ENCODE measurements around the gene HYPK. TPM values are rescaled to one million over a fixed set of nuclear protein-coding genes. Genes with fewer than 3 reads are reported as not detected.

Gene HYPK
- total RNA-seq, 1 donor from 2014 or later, result 20.0 TPM

GRCh38 chr15:43771816-43772215 lies 28.6 kb upstream of the HYPK start:
- Mint-ChIP-seq H3K36me3 (ENCODE audit: insufficient read depth) (peaks cover 38% of the 10 kb centered on the region), H3K27me3 (no peaks in the 10 kb centered on the region), H3K4me3 (ENCODE audit: low read depth) (no peak overlapping the region), H3K4me1 (ENCODE audit: low read depth) (peaks cover 2% of the 10 kb centered on the region), H3K27ac (no peak overlapping the region), H3K9me3 (ENCODE audit: low read depth) (no peaks in the 10 kb centered on the region)
- DNase-seq (ENCODE audit: low spot score, unreplicated experiment), result no peak
- TF ChIP-seq CTCF (IDR thresholded peaks at IDR 0.05; ENCODE audit: unreplicated experiment), result no peak

GRCh38 chr15:43772624-43773023 lies 27.8 kb upstream of the HYPK start:
- Mint-ChIP-seq H3K27ac (no peak overlapping the region), H3K4me3 (ENCODE audit: low read depth) (no peak overlapping the region)

DNA sequence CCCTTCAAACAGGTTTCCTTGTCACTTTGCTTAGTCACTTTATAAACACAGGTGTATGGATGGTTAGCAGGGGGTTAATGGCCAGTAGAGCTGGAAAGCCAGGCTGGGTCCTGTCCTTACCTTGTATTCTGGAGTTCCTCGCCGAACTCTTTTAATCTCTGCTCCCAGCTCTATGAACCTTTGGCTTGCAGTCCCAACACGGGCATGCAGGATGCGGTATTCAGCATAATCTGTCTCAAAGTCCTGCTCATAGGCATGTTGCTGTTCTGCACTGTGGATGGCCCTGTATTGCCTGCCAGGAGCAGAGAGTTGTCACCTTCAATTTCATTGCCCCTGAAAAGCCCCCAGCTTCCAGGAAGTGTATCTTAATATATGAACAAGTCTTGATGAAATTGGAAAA lies 26.3 kb upstream of the HYPK start:
- Mint-ChIP-seq H3K27me3 (peaks cover 3% of the 10 kb centered on the region), H3K4me1 (ENCODE audit: low read depth) (peaks cover 2% of the 10 kb centered on the region), H3K4me3 (ENCODE audit: low read depth) (no peak overlapping the region), H3K36me3 (ENCODE audit: insufficient read depth) (peaks cover 28% of the 10 kb centered on the region), H3K27ac (no peak overlapping the region), H3K9me3 (ENCODE audit: low read depth) (no peaks in the 10 kb centered on the region)
- no peak for DNase-seq (ENCODE audit: low spot score, unreplicated experiment)
- no peak for TF ChIP-seq CTCF (IDR thresholded peaks at IDR 0.05; ENCODE audit: unreplicated experiment)

More at GRCh38 chr15:43772624-43773023, 27.8 kb upstream of the HYPK start:
- DNase-seq (ENCODE audit: low spot score, unreplicated experiment), result no peak
- peaks cover 2% of the 10 kb centered on the region for H3K4me1 Mint-ChIP-seq (ENCODE audit: low read depth)
- H3K9me3 Mint-ChIP-seq (ENCODE audit: low read depth), result no peaks in the 10 kb centered on the region
- TF ChIP-seq CTCF (IDR thresholded peaks at IDR 0.05; ENCODE audit: unreplicated experiment), result no peak
- H3K27me3 Mint-ChIP-seq, result no peaks in the 10 kb centered on the region
- H3K36me3 Mint-ChIP-seq (ENCODE audit: insufficient read depth), result peaks cover 38% of the 10 kb centered on the region

GRCh38 chr15:43775411-43775965 lies 24.9 kb upstream of the HYPK start:
- Mint-ChIP-seq H3K36me3 (ENCODE audit: insufficient read depth) (peaks cover 18% of the 10 kb centered on the region), H3K4me3 (ENCODE audit: low read depth) (peak overlapping the region; percentile 77), H3K9me3 (ENCODE audit: low read depth) (no peaks in the 10 kb centered on the region), H3K27ac (no peak overlapping the region), H3K4me1 (ENCODE audit: low read depth) (peaks cover 2% of the 10 kb centered on the region), H3K27me3 (peaks cover 6% of the 10 kb centered on the region)
- no peak for DNase-seq (ENCODE audit: low spot score, unreplicated experiment)
- TF ChIP-seq CTCF (IDR thresholded peaks at IDR 0.05; ENCODE audit: unreplicated experiment), result peak; percentile 51

DNA sequence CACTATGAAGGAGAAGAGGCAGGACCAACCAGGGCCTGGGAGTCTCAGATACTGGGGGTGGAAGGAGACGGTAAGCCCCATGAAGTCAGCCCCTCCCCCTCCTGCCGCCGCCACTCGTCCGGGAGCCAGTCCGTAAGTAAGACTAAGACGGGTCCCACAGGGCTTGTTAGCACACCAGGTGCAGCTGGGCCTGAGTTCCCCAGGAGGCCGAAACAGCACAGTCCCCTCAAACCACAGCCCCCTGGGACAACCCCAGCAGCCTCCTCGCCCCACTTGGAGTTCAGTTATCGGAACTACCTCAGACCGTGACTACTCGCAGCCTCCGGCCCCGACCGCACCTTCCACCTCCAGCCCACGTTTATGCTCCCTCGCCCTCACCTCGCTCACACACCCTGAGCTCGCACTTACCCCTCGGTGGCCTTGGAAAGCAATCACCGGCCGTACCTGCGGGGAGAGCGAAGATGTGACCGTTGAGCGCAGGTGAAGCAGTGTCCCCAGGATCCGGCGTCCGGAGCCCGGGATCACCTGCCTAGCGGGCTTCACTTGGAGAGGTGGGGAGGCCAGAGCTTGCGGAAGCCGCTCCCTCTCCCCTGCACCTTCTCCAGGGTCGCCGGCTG lies 24.2 kb upstream of the HYPK start:
- Mint-ChIP-seq H3K27ac (peak overlapping the region; percentile 90), H3K4me1 (ENCODE audit: low read depth) (peaks cover 2% of the 10 kb centered on the region), H3K27me3 (peaks cover 8% of the 10 kb centered on the region), H3K4me3 (ENCODE audit: low read depth) (peak overlapping the region; percentile 77), H3K9me3 (ENCODE audit: low read depth) (no peaks in the 10 kb centered on the region), H3K36me3 (ENCODE audit: insufficient read depth) (peaks cover 12% of the 10 kb centered on the region)
- TF ChIP-seq CTCF (IDR thresholded peaks at IDR 0.05; ENCODE audit: unreplicated experiment), result no peak
- DNase-seq (ENCODE audit: low spot score, unreplicated experiment), result no peak

Measured in progenitor cell of endocrine pancreas (in vitro differentiated cells).